ENCODE results near the gene PTPRN2.

DNA sequence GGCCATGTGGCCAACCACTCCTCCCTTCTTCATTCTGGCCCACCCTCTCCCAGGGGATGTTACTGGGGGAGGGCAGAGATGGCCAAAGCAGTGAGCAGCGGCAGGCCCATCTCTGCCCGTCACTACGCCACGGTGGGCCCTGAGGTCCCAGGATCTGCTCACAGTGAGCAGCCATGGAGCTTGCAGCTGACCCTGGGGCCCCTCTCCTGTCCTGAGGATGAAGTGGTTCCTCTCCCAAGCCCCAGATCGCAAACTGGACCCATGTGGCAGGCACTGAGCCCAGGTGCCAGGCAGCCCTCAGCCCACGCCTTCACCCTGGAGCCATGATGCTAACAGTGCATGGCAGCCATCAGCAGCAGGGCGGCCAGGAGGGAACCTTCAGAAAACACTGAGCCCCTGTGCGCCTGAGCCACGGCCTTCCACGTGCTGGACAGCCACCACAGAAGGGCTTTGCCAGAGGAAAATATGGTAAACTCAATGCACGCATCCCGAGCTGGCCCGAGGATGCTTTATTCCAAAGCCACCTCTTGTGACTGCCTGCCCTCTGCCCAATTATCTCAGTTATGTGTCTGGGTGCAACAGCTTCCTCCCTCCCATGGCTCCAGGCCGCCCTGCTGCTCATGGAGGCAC lies 485.7 kb downstream of the PTPRN2 start:
- TF ChIP-seq, protein P1, sequence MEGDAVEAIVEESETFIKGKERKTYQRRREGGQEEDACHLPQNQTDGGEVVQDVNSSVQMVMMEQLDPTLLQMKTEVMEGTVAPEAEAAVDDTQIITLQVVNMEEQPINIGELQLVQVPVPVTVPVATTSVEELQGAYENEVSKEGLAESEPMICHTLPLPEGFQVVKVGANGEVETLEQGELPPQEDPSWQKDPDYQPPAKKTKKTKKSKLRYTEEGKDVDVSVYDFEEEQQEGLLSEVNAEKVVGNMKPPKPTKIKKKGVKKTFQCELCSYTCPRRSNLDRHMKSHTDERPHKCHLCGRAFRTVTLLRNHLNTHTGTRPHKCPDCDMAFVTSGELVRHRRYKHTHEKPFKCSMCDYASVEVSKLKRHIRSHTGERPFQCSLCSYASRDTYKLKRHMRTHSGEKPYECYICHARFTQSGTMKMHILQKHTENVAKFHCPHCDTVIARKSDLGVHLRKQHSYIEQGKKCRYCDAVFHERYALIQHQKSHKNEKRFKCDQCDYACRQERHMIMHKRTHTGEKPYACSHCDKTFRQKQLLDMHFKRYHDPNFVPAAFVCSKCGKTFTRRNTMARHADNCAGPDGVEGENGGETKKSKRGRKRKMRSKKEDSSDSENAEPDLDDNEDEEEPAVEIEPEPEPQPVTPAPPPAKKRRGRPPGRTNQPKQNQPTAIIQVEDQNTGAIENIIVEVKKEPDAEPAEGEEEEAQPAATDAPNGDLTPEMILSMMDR (conservative IDR thresholded peaks at IDR 0.05; ENCODE audit: low read depth, low read length): no peak
- no peak for TF ChIP-seq EZH2 (IDR thresholded peaks at IDR 0.05; ENCODE audit: borderline replicate concordance, low read depth, low read length, poor library complexity, severe bottlenecking)

Data from A673 (cell line).